A673 (cell line): Measurements from ENCODE around the gene EDA2R. TPM values are rescaled to one million over a fixed set of nuclear protein-coding genes. Genes with fewer than 3 reads are reported as not detected.

Experiments
- BruUV-seq: library from RNA; stranded (reverse); fragments of 400-500 nt; replicated peaks from 2 replicates; lab custom pipeline; 2021; lab: Mats Ljungman, UMichigan
- CTCF ChIA-PET: fragments of 300-600 bp; sonication (Branson Sonifier 250); formaldehyde crosslinking; loops from one replicate; lab custom pipeline; 2022; ENCODE audit warnings: antibody characterized with exemption; lab: Charles Lee
- POLR2A ChIA-PET: fragments of 300-600 bp; sonication (Branson Sonifier 250); formaldehyde crosslinking; loops from one replicate; lab custom pipeline; 2022; ENCODE audit warnings: antibody characterized with exemption; ENCODE audit not compliant: low non-redundant PET; lab: Charles Lee
- DNase-seq: peaks from one replicate; pipeline ENCODE4 v3.0.0-alpha.2; 2015; ENCODE audit warnings: low spot score
- H3K27ac ChIP-seq: fragments of 200-600 bp; sonication (generic); 2 replicates; pipeline ENCODE4 v1.5.1; 2016; ENCODE audit warnings: mixed run types, low read depth, mild to moderate bottlenecking, mixed read lengths, antibody characterized with exemption, low read length; ENCODE audit not compliant: poor library complexity, severe bottlenecking
- H3K27me3 ChIP-seq: fragments of 200-600 bp; sonication (generic); replicated peaks from 2 replicates; pipeline ENCODE4 v1.6.1; 2017; ENCODE audit warnings: mixed run types, low read depth, mild to moderate bottlenecking, mixed read lengths, antibody characterized with exemption, low read length; ENCODE audit not compliant: insufficient read depth, poor library complexity
- H3K36me3 ChIP-seq: fragments of 200-600 bp; sonication (generic); 2 replicates; pipeline ENCODE4 v1.6.1; 2016; ENCODE audit warnings: mixed run types, mild to moderate bottlenecking, mixed read lengths, antibody characterized with exemption, low read length; ENCODE audit not compliant: insufficient read depth, poor library complexity, severe bottlenecking
- H3K4me1 ChIP-seq: fragments of 200-600 bp; sonication (generic); 2 replicates; pipeline ENCODE4 v1.6.1; 2017; ENCODE audit warnings: mixed run types, mild to moderate bottlenecking, mixed read lengths, antibody characterized with exemption, low read length; ENCODE audit not compliant: insufficient read depth, poor library complexity, severe bottlenecking
- H3K4me3 ChIP-seq: fragments of 200-600 bp; sonication (generic); 2 replicates; pipeline ENCODE4 v1.5.1; 2016; ENCODE audit warnings: low read depth, mixed run types, mild to moderate bottlenecking, mixed read lengths, low read length; ENCODE audit not compliant: poor library complexity, severe bottlenecking
- H3K9me3 ChIP-seq: fragments of 200-600 bp; sonication (generic); 2 replicates; pipeline ENCODE4 v1.6.1; 2016; ENCODE audit warnings: mixed run types, low read depth, mild to moderate bottlenecking, mixed read lengths, antibody characterized with exemption, low read length; ENCODE audit not compliant: poor library complexity, severe bottlenecking
- EZH2 ChIP-seq: fragments of 200-600 bp; sonication (generic); IDR thresholded peaks from 2 replicates; pipeline ENCODE4 v1.6.1; 2017; ENCODE audit warnings: borderline replicate concordance, low read depth, mild to moderate bottlenecking, mixed read lengths, antibody characterized with exemption, low read length; ENCODE audit not compliant: poor library complexity, severe bottlenecking
- intact Hi-C: fragments of 100-400 bp; cut with micrococcal nuclease; formaldehyde crosslinking; loops from one replicate; pipeline ENCODE4 v1.10.0; 2022; ENCODE audit not compliant: unreplicated experiment
- total RNA-seq: library from RNA; stranded (reverse); gene quantifications from 2 replicates; pipeline ENCODE4 v1.2.3, GENCODE V29; 2021
- TF ChIP-seq, protein P1 (sequence below): fragments of 300-800, 200-600 bp; sonication (generic); conservative IDR thresholded peaks from 2 replicates; pipeline ENCODE4 v1.5.1; 2017; ENCODE audit warnings: low read depth, mild to moderate bottlenecking, antibody characterized with exemption, low read length, moderate library complexity, mixed read lengths

The EDA2R gene
- total RNA-seq, 1 experiment from 2014 or later = not detected

DNA sequence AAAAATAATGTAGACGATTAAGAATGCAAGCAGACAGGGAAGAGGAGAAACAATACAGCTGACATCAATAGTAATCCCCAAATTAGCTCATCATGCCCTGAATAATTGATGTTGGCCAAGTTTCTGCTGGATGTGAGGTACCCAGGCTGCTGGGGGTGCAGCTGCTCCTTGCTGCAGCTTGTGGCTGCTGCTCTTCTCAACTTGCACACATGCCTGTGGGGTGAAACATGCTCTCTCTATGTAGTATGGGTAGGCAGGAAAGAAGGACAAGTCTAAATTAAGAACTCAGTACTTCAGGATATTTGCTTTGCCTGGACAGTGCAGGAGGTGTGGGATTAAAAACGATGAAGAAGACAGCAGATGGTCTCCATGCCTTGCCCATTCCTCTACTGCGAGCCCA is 16.7 kb downstream of the EDA2R start:
- Histone ChIP-seq H3K4me1 (no peaks in the 10 kb centered on the region), H3K9me3 (peaks cover 7% of the 10 kb centered on the region), H3K27me3 (no peaks in the 10 kb centered on the region), H3K36me3 (no peaks in the 10 kb centered on the region), H3K4me3 (no peak overlapping the region), H3K27ac (no peak overlapping the region)
- DNase-seq = no peak
- ChIA-PET POLR2A (no interaction called here), CTCF (no interaction called here)
- BruUV-seq = no TSS peak
- intact Hi-C loops = no loop called here
- TF ChIP-seq EZH2 = no peak
- TF ChIP-seq, protein P1, sequence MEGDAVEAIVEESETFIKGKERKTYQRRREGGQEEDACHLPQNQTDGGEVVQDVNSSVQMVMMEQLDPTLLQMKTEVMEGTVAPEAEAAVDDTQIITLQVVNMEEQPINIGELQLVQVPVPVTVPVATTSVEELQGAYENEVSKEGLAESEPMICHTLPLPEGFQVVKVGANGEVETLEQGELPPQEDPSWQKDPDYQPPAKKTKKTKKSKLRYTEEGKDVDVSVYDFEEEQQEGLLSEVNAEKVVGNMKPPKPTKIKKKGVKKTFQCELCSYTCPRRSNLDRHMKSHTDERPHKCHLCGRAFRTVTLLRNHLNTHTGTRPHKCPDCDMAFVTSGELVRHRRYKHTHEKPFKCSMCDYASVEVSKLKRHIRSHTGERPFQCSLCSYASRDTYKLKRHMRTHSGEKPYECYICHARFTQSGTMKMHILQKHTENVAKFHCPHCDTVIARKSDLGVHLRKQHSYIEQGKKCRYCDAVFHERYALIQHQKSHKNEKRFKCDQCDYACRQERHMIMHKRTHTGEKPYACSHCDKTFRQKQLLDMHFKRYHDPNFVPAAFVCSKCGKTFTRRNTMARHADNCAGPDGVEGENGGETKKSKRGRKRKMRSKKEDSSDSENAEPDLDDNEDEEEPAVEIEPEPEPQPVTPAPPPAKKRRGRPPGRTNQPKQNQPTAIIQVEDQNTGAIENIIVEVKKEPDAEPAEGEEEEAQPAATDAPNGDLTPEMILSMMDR = no peak

DNA sequence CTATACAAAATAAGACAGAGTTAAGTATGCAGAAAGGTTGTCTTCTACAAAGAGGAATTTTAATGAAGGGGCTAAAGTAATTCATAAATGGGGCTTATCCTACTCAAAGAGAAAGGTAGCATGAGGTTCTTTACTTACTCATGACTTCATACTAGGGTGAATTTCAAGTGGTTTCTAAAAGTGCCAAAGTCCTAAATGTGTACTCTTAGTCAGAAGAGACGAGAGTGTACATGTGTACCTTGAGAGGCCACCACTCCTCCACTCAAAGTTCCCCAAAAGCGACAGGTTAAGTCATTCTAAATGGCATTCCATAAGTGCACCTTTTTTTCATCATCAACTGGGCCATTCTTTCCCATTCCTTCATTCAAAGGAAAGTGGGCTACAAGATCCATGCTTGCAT is 21.9 kb downstream of the EDA2R start:
- H3K36me3 ChIP-seq = no peaks in the 10 kb centered on the region
- no peak overlapping the region for H3K4me3 ChIP-seq
- TF ChIP-seq, protein P1 = no peak
- TF ChIP-seq EZH2 = no peak
- BruUV-seq = no TSS peak
- no peaks in the 10 kb centered on the region for H3K4me1 ChIP-seq
- ChIA-PET CTCF (no interaction called here), POLR2A (no interaction called here)
- intact Hi-C loops = no loop called here
- no peak for DNase-seq
- no peaks in the 10 kb centered on the region for H3K27me3 ChIP-seq
- no peak overlapping the region for H3K27ac ChIP-seq
- peaks cover 6% of the 10 kb centered on the region for H3K9me3 ChIP-seq

DNA sequence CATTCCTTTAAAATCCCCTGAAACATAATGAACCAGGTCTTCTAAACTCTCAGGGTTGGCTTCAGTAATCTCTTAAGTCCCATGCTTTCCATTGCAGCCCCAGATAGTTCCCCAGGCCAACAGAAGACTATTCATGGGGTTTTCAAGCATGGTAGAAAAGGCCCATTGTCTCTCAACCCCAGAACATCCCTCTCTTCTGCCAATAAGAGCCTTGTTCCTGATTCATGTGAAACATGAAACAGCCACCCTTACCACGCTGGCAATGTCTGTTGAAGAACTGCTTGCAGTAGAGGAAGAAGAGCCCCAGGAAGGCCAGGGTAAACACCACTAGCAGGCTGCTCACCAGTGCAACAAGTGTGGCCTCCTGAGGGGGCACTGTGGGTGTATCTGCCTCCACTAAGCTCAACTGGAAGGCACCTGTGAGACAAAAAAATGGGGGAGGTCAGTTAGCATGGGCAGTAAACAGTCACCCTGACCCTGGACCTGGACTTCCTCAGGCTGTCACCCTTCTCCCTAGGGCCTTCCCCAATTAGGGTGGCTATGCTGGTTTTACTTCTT is 36.4 kb downstream of the EDA2R start:
- BruUV-seq = no TSS peak
- TF ChIP-seq, protein P1 = no peak
- no peak for TF ChIP-seq EZH2
- Histone ChIP-seq H3K27ac (no peak overlapping the region), H3K36me3 (no peaks in the 10 kb centered on the region), H3K27me3 (no peaks in the 10 kb centered on the region), H3K4me3 (no peak overlapping the region), H3K9me3 (peaks cover 20% of the 10 kb centered on the region), H3K4me1 (no peaks in the 10 kb centered on the region)
- no peak for DNase-seq
- POLR2A ChIA-PET = no interaction called here
- intact Hi-C loops = no loop called here
- CTCF ChIA-PET = no interaction called here
